Keratinocyte (primary cell): ENCODE data around the gene HMGCS2. TPM values are rescaled to one million over a fixed set of nuclear protein-coding genes. Genes with fewer than 3 reads are reported as not detected.
A peak's percentile ranks its signal among the peaks of the same experiment; 100 is the strongest.

Experiments used
- DNase-seq: peaks from one replicate; pipeline ENCODE4 v3.0.0-alpha.2; 2011; ENCODE audit warnings: low read depth, missing footprints, low spot score
- FAIRE-seq: peaks from 2 replicates; lab custom pipeline; 2011; peaks lifted over from hg19 to GRCh38; lab: Jason Lieb, UNC
- H2AFZ ChIP-seq: 2 replicates; pipeline ENCODE4 v1.6.0; 2012; ENCODE audit warnings: low read length, control low read depth, inconsistent platforms; ENCODE audit not compliant: control insufficient read depth
- H3K27ac ChIP-seq: 2 replicates; pipeline ENCODE4 v1.5.1; 2011; ENCODE audit warnings: low read length; ENCODE audit not compliant: control insufficient read depth, insufficient read depth
- H3K27me3 ChIP-seq: 3 replicates; pipeline ENCODE4 v1.6.0; 2011; ENCODE audit warnings: low read length; ENCODE audit not compliant: control insufficient read depth, insufficient read depth; ENCODE audit errors: extremely low read depth
- H3K36me3 ChIP-seq, 2 experiments: 2 replicates in 1 of 2; 3 replicates in 1 of 2; pipeline ENCODE4 v1.5.1; 2011; ENCODE audit warnings: low read length in 2 of 2, mild to moderate bottlenecking in 1 of 2; ENCODE audit not compliant: control insufficient read depth in 2 of 2, insufficient read depth in 2 of 2; ENCODE audit errors: extremely low read depth in 1 of 2
- H3K4me1 ChIP-seq: 3 replicates; pipeline ENCODE4 v1.5.1; 2011; ENCODE audit warnings: low read length; ENCODE audit not compliant: control insufficient read depth, insufficient read depth; ENCODE audit errors: extremely low read depth
- H3K4me2 ChIP-seq: 3 replicates; pipeline ENCODE4 v1.6.0; 2011; ENCODE audit warnings: low read depth, low read length; ENCODE audit not compliant: control insufficient read depth, insufficient read depth; ENCODE audit errors: extremely low read depth
- H3K4me3 ChIP-seq, 3 experiments: fragments of 200-600 bp in 1 of 3; sonication (generic) in 1 of 3; 2 replicates in 2 of 3; 3 replicates in 1 of 3; pipeline ENCODE4 v1.5.1; 2011 to 2016; ENCODE audit warnings: low read length in 3 of 3, mild to moderate bottlenecking in 3 of 3, control low read depth in 2 of 3, inconsistent platforms in 1 of 3, low read depth in 1 of 3, mixed read lengths in 1 of 3, mixed run types in 1 of 3, moderate library complexity in 1 of 3; ENCODE audit not compliant: control insufficient read depth in 2 of 3, insufficient read depth in 2 of 3; ENCODE audit errors: extremely low read depth in 1 of 3
- H3K79me2 ChIP-seq: 2 replicates; pipeline ENCODE4 v1.6.0; 2012; ENCODE audit warnings: low read length; ENCODE audit not compliant: control insufficient read depth, insufficient read depth
- H3K9ac ChIP-seq: 3 replicates; pipeline ENCODE4 v1.6.0; 2011; ENCODE audit warnings: low read length; ENCODE audit not compliant: control insufficient read depth, insufficient read depth; ENCODE audit errors: extremely low read depth
- H3K9me1 ChIP-seq: 3 replicates; pipeline ENCODE4 v1.6.0; 2011; ENCODE audit warnings: low read length; ENCODE audit not compliant: control insufficient read depth, insufficient read depth; ENCODE audit errors: extremely low read depth
- H3K9me3 ChIP-seq: 2 replicates; pipeline ENCODE4 v1.5.1; 2012; ENCODE audit warnings: low read depth, low read length; ENCODE audit not compliant: control insufficient read depth
- H4K20me1 ChIP-seq: 3 replicates; pipeline ENCODE4 v1.6.0; 2011; ENCODE audit warnings: low read length; ENCODE audit not compliant: control insufficient read depth, insufficient read depth; ENCODE audit errors: extremely low read depth
- CTCF ChIP-seq, 3 experiments: IDR thresholded peaks in 1 of 3; conservative IDR thresholded peaks in 1 of 3; optimal IDR thresholded peaks in 1 of 3; 2 replicates in 2 of 3; 3 replicates in 1 of 3; pipeline versions ENCODE3 to v1.5.1; 2011; ENCODE audit warnings: low read length in 3 of 3, mild to moderate bottlenecking in 3 of 3, moderate library complexity in 2 of 3, control low read depth in 1 of 3, inconsistent platforms in 1 of 3; ENCODE audit not compliant: insufficient read depth in 2 of 3; ENCODE audit errors: extremely low read depth in 1 of 3
- EZH2 ChIP-seq: IDR thresholded peaks from one replicate; pipeline ENCODE4 v1.6.1; 2012; ENCODE audit warnings: inconsistent platforms, mild to moderate bottlenecking, low read length, moderate library complexity
- dilution Hi-C: fragments of 300-500 bp; cut with MboI; formaldehyde crosslinking; loops from one replicate; pipeline ENCODE4 v1.7.0; 2020; ENCODE audit warnings: low sequenced_read_pairs; ENCODE audit not compliant: extremely low pct_ligation_motif_present
- polyA plus RNA-seq, 5 experiments: library from polyadenylated mRNA; depleted of rRNA in 3 of 5; stranded (reverse) in 3 of 5; stranded (forward) in 1 of 5; unstranded in 1 of 5; fragments of >200 nt; gene quantifications; 1 replicate in 1 of 5; 2 replicates in 3 of 5; 3 replicates in 1 of 5; pipeline versions ENCODE4 v1.2.1 to v1.2.3, GENCODE V29; 2011 to 2012; ENCODE audit warnings: missing spikeins in 2 of 5, low read depth in 1 of 5, low replicate concordance in 1 of 5

Gene HMGCS2
- polyA plus RNA-seq, 1 donor (not counting 4 experiments of a cell fraction or from before 2014, with no cell fraction given): not detected

GRCh38 chr1:119808972-119809550 lies 40.4 kb upstream of the HMGCS2 start:
- Histone ChIP-seq H3K4me2 (no peak overlapping the region), H3K9me1 (no peaks in the 10 kb centered on the region), H3K27ac (no peak overlapping the region), H2AFZ (peak overlapping the region; percentile 79), H3K4me1 (no peaks in the 10 kb centered on the region), H3K9ac (no peak overlapping the region), H3K79me2 (no peaks in the 10 kb centered on the region), H4K20me1 (no peaks in the 10 kb centered on the region), H3K27me3 (peaks cover 12% of the 10 kb centered on the region), H3K4me3 (no peak overlapping the region), H3K36me3 (no peaks in the 10 kb centered on the region), H3K9me3 (no peaks in the 10 kb centered on the region)
- dilution Hi-C loops: no loop called here
- FAIRE-seq (peak; percentile 61), DNase-seq (no peak)
- TF ChIP-seq CTCF (optimal IDR thresholded peaks at IDR 0.05 in 1 of 3, IDR thresholded peaks at IDR 0.05 in 1 of 3, conservative IDR thresholded peaks at IDR 0.05 in 1 of 3; ENCODE audit: extremely low read depth in 1 of 3, insufficient read depth in 2 of 3, low read length in 3 of 3) (peak; percentile 90 to 93 (median 93)), EZH2 (no peak)

GRCh38 chr1:119808491-119808890 lies 39.8 kb upstream of the HMGCS2 start:
- Histone ChIP-seq H4K20me1 (no peaks in the 10 kb centered on the region), H2AFZ (no peak overlapping the region), H3K79me2 (no peaks in the 10 kb centered on the region), H3K9ac (no peak overlapping the region), H3K27me3 (peaks cover 12% of the 10 kb centered on the region), H3K4me3 (no peak overlapping the region), H3K9me1 (no peaks in the 10 kb centered on the region), H3K27ac (no peak overlapping the region), H3K4me1 (no peaks in the 10 kb centered on the region), H3K36me3 (no peaks in the 10 kb centered on the region), H3K4me2 (no peak overlapping the region), H3K9me3 (no peaks in the 10 kb centered on the region)
- no peak for FAIRE-seq
- dilution Hi-C loops: no loop called here
- no peak for TF ChIP-seq CTCF (optimal IDR thresholded peaks at IDR 0.05 in 1 of 3, IDR thresholded peaks at IDR 0.05 in 1 of 3, conservative IDR thresholded peaks at IDR 0.05 in 1 of 3; ENCODE audit: extremely low read depth in 1 of 3, insufficient read depth in 2 of 3, low read length in 3 of 3)
- no peak for TF ChIP-seq EZH2
- no peak for DNase-seq
